22Rv1 (cell line): ENCODE measurements around the gene DLEC1.

Experiments
- H3K27ac ChIP-seq: fragments of 450-650 bp; 2 replicates; pipeline ENCODE4 v1.5.1; 2017
- ZFX ChIP-seq: fragments of 450-650 bp; IDR thresholded peaks from 2 replicates; pipeline ENCODE4 v1.6.1; 2017; ENCODE audit warnings: antibody characterized with exemption, borderline replicate concordance
- TF ChIP-seq, protein P1 (sequence below): fragments of 450-650 bp; IDR thresholded peaks from 2 replicates; pipeline ENCODE4 v1.5.1; 2017; ENCODE audit warnings: mild to moderate bottlenecking

The DLEC1 gene

DNA sequence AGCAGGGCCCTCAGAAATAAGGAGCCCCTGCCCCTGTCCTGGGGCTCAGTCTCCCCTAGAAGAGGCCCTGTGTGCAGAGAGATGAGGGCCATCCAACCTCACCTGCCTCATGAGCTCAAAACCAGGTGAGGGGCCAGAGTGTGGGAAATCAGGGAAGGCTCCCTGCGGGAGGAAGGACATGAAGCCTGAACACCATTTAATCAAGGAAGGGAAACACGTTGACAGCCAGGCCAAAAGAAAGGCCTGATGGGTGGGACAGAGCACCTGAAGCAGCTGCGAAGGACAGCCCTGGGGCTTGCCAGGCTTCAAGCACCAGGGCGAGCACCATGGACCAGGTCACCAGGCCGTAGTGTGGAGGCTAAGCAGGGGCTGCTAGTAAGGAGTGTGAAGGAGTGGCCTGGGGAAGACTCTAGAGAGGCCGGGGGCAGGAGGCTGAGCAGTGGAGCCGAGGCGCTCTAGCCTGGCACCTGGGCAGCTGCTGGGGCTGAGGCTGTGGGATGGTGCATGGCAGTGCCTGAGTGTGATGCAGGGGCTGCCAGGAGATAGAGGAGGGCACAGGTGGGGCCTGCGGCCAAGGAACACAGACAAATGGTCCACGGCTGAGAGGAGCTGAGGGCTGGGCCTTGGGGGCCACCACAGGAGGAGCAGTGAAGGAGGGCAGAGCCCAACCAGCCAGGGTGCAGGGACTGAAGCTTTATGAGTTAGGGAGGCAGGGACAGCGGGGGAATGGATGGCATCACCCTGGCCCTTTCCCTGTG lies 81.9 kb downstream of the DLEC1 start:
- TF ChIP-seq, protein P1, sequence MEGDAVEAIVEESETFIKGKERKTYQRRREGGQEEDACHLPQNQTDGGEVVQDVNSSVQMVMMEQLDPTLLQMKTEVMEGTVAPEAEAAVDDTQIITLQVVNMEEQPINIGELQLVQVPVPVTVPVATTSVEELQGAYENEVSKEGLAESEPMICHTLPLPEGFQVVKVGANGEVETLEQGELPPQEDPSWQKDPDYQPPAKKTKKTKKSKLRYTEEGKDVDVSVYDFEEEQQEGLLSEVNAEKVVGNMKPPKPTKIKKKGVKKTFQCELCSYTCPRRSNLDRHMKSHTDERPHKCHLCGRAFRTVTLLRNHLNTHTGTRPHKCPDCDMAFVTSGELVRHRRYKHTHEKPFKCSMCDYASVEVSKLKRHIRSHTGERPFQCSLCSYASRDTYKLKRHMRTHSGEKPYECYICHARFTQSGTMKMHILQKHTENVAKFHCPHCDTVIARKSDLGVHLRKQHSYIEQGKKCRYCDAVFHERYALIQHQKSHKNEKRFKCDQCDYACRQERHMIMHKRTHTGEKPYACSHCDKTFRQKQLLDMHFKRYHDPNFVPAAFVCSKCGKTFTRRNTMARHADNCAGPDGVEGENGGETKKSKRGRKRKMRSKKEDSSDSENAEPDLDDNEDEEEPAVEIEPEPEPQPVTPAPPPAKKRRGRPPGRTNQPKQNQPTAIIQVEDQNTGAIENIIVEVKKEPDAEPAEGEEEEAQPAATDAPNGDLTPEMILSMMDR = no peak
- TF ChIP-seq ZFX = no peak
- no peak overlapping the region for H3K27ac ChIP-seq

DNA sequence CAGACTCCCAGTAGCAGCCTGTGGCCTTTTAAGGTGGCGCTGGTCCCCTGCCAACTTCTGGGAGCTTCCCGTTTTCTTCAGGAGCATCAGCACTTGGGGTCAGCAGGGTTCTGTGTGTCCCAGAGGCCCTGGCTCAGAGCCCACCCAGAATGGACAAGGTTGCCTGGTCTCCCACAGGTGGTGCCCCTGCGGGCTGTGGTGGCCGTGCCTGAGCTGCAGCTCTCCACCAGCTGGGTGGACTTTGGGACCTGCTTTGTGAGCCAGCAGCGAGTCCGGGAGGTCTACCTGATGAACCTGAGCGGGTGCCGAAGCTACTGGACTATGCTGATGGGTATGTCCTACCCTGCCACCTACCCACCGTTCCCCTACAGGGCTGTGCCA lies 82.4 kb downstream of the DLEC1 start:
- TF ChIP-seq, protein P1 = no peak
- no peak for TF ChIP-seq ZFX
- H3K27ac ChIP-seq = no peak overlapping the region

DNA sequence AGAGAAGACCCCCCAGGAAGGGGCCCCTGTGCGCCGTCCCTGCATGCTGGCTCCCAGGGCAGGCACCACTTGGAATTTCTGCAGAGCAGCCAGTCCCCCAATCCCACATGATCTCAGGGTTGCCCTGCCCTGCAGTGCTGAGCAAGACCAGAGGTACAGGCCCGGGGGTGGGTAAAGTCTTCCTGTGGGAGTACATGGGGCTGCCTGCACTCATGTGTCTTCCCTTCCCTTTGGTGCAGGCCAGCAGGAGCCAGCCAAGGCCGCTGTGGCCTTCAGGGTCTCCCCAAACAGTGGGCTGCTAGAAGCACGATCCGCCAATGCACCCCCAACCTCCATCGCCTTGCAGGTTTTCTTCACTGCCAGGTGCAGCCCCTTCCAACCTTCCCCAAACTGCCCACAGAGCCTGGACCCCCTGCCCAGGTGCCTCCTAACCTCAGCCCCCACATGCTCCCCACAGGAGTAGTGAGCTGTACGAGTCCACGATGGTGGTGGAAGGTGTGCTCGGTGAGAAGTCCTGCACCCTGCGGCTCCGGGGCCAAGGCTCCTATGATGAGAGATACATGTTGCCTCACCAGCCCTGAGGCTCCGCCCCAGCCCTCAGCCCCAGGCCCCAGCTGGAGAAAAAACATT lies 82.9 kb downstream of the DLEC1 start:
- no peak for TF ChIP-seq ZFX
- TF ChIP-seq, protein P1 = no peak

DNA sequence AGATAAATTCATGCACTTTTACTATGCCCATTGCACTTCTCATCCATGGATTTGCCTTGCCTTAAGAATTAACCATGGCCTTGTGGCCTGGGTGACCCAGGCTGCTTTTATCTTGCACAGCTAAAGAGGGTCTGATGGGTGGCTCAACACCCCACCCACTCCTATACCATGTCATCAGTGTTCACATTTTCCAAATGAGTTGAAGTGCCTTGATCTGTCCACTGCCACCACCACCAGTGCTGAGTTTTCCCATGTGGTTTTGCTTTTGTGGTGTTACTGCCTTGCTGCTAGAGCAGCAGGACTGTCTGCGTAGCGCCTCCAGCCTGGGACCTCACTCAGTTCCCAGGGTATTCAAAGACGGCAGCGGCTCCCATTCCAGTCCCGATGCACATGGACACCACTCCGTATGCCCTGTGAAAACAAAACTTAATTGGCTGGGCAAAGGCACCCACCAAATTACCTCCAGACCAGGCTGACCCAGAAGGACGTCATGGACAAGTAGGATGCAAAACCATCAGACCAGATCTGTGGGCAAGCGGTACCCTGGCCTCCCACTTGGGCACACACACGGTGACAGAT lies 83.8 kb downstream of the DLEC1 start:
- TF ChIP-seq ZFX = no peak
- TF ChIP-seq, protein P1 = no peak
- H3K27ac ChIP-seq = no peak overlapping the region

More for the DNA sequence above, 82.9 kb downstream of the DLEC1 start:
- no peak overlapping the region for H3K27ac ChIP-seq

DNA sequence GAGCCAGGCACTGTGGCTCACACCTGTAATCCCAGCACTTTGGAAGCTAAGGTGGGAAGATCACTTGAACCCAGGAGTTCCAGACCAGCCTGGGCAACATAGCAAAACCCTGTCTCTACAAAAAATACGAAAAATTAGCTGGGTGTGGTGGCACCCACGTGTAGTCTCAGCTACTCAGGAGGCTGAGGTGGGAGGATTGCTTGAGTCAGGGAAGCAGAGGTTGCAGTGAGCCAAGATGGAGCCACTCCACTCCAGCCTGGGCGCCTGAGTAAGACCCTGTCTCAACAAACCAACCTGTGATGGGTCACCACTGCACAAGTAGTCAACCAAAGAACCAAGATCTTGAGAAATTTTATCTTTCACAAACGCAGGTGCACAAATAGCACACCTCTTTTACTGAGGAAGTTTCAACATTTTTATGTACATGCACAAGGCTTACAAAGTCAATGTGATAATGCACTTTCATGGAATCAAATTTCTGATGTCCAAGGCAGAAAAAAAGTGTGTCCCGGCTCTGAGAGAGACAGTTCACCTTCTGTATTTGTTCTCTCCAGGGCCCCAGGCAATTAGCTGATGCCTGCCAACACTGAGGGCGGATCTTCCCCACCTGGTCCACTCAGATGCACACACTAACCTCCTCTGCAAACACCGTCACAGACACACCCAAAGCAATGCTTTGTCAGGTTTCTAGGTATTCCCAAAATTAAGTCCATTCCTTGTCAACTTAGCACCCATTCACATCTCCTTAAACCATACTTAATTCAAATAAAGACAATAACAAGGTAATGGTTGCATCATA lies 85.5 kb downstream of the DLEC1 start:
- H3K27ac ChIP-seq = peak overlapping the region; percentile 68
- TF ChIP-seq, protein P1 = no peak
- no peak for TF ChIP-seq ZFX

DNA sequence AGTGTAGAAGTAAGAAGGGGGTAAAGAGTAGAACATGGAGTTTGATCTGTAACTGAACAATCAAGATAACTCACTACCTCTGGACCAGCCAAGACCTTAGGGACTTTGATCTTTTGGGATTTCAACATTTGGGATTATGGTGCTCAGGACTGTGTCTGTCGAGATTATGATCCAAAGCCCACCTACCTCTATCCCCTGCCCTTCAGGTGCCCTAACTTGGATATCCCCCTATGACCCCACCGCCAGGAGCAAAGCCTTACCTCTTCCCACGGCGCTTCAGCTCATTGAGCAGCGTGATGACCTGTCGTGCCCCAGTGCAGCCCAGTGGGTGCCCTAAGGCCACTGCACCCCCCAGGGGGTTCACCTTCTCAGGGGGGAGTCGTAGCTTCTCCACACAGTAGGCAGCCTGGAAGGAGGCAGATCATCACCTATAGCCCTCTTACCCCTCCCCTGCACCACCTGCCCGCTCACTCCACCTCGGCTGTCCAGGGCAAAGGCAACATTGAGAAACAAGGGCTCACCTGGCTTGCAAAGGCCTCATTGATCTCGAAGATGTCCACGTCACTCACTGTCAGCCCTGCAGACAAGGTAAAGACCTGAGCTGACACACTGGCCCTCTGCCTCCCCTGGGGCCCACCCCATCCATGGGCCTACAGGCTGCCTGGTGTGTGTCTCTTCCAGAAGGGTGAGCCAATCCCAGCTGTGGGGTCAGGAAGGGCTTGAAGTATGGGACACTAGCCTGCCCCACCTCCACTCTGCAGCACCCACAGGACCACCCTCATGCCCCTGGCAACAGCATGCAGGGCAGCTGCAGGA lies 86.5 kb downstream of the DLEC1 start:
- TF ChIP-seq, protein P1 = no peak
- no peak for TF ChIP-seq ZFX
- H3K27ac ChIP-seq = peak overlapping the region; percentile 68
